ENCODE results near the gene PPP1R3F. TPM values are rescaled to one million over a fixed set of nuclear protein-coding genes. Genes with fewer than 3 reads are reported as not detected.

Gene PPP1R3F
- 1 to 10 TPM; 3.2 to 3.5 TPM for total RNA-seq

DNA sequence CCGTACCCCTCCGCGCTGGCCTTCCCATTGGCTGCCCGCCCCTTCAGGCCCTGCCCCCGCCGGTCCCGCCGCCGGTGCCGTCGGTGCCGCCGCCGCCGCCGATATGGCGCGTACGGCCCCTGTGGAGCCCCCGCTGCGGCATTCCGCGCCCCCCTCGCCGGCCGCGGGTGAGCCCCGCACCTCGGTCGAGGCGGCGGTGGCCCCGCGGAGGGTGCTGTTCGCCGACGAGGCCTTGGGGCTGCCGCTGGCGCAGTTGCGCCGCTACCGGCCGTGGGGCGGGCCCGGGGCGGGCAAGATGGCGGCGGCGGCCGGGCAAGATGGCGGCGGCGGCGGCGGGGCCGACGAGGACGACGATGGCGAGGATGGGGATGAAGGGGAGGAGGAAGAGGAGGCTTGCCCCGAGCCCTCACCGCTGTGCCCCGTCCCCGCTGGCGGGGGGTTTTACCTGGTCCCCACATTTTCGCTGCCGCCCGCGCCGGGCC, at the start of gene PPP1R3F:
Gene PPP1R3F (plus strand): TSS at position 27 of the 482 bp plus-strand sequence. CDS start 77 bp downstream, at position 104.
- CTCF ChIA-PET, result no interaction called here

GRCh38 chrX:49220100-49220499, 49.5 kb upstream of the PPP1R3F start:
- ChIA-PET CTCF (no interaction called here), POLR2A (no interaction called here)

More for the DNA sequence above, at the start of gene PPP1R3F:
- POLR2A ChIA-PET, result no interaction called here

DNA sequence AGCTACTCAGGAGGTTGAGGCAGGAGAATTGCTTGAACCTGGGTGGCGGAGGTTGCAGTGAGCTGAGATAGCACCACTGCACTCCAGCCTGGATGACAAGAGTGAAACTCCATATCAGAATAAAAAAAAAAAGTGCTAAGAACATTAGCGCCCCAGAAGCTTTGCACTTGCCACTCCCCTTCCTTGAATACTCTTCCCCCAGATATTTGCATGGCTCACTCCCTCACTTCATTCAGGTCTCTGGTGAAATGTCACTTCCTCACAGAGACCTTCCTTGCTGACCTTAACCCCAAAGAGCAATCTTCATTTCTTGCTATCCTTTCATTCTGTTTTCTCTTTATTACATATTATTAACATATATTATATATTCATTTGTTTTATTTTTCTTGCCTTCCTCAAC, 47.7 kb upstream of the PPP1R3F start:
- ChIA-PET CTCF (no interaction called here), POLR2A (no interaction called here)

- CTCF ChIA-PET, result no interaction called here
- POLR2A ChIA-PET, result no interaction called here
Observed at GRCh38 chrX:49225858-49226257, 43.7 kb upstream of the PPP1R3F start.

DNA sequence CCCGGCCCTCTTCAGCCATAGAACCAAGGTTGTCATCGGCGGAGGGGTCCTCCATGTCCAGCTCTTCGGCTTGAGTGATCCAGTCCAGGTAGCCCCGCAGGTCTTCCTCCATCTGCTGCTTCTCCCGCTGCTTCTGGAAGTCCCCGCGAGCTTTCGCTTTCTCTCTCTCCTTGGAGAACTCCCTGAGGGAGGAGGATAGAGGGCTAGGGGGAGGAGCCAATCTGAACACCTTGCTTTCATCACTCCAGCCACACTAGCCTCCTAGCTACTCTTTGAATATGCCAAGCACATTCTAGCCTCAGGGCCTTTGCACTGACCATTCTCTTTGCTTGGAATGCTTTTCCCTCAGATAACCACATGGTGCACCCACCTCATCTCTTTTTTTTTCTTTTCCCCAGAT, 42.6 kb upstream of the PPP1R3F start:
- POLR2A ChIA-PET, result no interaction called here
- CTCF ChIA-PET, result no interaction called here

- POLR2A ChIA-PET, result no interaction called here
Observed at GRCh38 chrX:49227726-49228125, 41.9 kb upstream of the PPP1R3F start.

DNA sequence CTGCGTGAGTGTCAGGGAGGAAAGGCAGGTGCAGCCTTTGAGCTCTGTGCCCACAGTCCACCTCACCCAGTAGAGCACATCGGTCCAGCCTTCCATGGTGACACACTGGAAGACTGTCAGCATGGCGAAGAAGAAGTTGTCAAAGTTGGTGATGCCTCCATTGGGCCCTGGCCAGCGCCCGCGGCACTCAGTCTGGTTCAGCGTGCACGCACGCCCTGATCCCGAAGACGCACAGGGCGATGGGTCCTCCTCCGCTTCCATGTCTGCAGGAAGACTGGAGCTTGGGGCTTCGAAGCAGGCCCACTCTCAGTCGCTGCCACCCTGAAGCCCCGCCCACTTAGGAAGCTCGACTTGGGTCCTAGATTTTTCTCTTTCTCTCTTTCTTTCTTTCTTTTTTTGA, 41.4 kb upstream of the PPP1R3F start:
- ChIA-PET POLR2A (no interaction called here), CTCF (no interaction called here)

More at GRCh38 chrX:49227726-49228125, 41.9 kb upstream of the PPP1R3F start:
- CTCF ChIA-PET, result no interaction called here

DNA sequence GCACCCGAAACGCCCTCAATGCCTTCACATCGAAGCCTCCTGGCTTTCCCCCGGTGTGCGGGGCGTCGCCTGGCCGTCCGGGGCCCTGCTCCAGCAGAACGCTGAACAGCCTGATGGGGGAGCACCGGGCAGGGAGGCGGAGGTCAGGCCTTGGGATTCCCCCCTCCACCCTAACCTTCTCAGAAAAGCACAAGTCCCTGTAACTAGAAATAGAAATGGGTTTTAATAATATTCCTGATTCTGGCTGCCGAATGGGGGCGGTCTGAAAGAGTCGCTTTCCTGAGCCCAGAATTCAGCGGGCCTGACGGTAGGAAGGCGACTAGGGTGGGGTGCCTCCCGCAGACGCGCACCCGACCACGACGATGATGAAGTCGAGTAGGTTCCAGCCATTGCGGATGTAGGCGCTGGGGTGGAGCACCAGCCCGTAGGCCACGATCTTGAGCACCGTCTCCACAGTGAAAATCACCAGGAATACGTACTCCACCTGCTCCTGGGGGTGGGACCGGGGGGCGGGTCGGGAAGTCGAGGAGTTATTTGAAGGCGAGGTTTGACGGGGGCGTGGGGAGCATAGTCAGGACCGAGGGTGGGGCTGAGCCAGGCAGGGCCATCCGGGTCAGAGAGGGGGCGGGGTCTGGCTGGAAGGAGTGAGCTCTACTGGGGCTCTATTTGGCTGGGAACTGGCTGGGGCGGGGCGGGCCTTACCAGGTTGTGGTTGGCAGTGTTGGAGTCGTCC, 38.9 kb upstream of the PPP1R3F start:
- POLR2A ChIA-PET, result no interaction called here
- CTCF ChIA-PET, result interaction anchor here (1.0 kb wide), 1 partner anchor 40 kb away, joined by 3 read pairs; no protein-coding TSS in a partner anchor

DNA sequence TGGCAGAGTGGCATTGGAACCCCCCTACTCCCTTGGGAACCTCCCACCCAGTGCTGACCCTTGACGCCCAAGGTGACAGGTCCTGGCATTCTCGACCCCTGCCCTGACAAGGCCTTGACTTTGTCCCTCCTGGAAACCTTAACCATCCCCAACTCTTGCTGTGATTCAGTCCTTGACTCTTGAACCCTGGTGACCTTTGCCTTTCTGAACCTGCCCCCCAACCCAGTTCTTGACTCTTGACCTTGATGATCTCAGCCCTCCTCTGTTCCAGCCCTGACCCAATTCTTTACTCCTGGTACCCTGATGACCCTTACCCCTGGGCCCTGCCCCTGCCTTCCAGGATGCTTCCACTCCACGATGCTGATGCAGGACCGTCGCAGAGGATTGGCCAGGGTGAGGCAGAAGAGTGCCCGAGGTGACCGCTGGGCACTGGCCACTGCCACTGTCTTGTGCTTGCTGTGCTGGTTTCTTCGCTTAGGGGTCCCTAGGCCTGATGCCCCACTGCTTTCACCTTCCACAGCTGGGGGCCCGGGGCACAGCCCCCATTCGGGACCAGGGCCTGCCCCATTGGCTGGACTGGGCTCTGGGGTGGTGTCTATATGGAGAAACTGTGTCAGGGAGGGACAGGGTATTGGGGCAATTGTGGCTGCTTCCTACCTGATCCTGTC, 38.1 kb upstream of the PPP1R3F start:
- CTCF ChIA-PET, result interaction anchor here (1.0 kb wide), 1 partner anchor 41 kb away, joined by 3 read pairs; no protein-coding TSS in a partner anchor
- POLR2A ChIA-PET, result no interaction called here

- ChIA-PET POLR2A (no interaction called here), CTCF (no interaction called here)
Observed at GRCh38 chrX:49232525-49232924, 37.1 kb upstream of the PPP1R3F start.

- CTCF ChIA-PET, result no interaction called here
- POLR2A ChIA-PET, result no interaction called here
Observed at GRCh38 chrX:49233176-49233575, 36.4 kb upstream of the PPP1R3F start, which contains the start of gene CACNA1F. TSS of gene CACNA1F (minus strand) at chrX:49233340. CDS start at chrX:49233309, 31 bp downstream.

DNA sequence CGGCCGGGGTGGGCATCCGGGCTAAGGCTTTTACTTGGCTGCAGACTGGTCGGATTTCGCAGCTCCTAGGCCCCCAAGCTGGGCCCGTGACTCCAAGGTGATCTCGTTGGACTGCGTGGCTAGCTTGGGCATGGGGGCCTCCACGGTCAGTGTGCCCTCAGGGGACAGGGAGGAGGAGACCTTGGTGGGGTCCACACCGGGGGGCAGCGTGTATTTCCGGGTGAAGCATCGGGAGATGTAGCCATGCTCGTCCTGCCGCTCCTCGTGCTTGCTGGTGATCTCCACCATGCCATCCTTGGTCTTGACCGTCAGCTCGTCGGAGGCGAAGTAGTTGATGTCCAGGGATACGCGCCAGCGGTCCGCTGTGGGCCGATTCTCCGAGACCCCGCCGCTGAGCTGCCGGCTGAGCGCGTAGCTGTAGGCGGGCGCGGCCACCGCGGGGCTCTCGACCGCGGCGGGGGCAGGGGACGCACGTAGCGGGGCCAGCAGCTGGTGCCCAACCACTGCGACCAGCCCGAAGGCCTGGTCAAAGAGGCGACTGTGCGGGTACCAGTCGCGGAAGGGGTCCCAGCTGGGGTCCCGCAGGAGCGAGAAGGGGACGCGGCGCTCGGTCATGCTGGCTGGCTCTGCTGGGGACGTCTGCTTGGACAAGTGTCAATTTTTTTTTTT, 35.6 kb upstream of the PPP1R3F start:
- ChIA-PET POLR2A (no interaction called here), CTCF (no interaction called here)

DNA sequence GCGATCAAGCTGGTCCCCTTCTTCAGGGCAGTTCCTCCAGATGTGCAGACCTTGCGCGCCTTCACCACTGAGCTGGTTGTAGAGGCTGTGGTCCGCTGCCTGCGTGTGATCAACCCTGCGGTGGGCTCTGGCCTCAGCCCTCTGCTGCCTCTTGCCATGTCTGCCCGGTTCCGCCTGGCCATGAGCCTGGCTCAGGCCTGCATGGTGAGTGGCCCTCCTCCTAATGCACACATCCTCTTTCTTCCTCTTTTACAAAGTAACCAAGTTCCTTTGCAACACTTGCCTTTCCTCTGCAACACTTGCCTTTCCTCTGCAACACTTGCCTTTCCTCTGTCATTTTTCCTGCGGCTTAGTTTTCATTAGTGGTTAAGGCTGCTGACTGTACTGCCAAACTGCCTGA, 32.5 kb upstream of the PPP1R3F start:
- POLR2A ChIA-PET, result interaction anchor here (0.7 kb wide), 1 partner anchor 13 kb away, joined by 7 read pairs; no protein-coding TSS in a partner anchor
- CTCF ChIA-PET, result no interaction called here

DNA sequence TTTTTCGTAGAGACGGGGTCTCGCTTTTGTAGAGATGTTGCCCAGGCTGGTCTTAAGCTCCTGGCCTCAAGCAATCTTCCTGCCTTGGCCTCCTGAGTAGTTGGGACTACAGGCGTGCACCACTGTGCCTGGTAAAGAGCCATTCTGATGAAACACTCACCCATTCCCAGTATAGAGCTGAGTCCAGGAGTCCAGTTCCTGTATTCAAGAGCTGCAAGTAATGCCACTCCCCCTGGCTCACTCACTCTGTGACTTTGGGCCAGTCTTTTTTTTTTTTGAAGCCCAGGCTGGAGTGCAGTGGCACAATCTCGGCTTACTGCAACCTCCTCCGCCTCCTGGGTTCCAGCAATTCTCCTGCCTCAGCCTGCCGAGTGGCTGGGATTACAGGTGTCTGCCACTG, 30.9 kb upstream of the PPP1R3F start:
- POLR2A ChIA-PET, result no interaction called here
- CTCF ChIA-PET, result no interaction called here

GRCh38 chrX:49242545-49243066, 27.0 kb upstream of the PPP1R3F start:
- ChIA-PET CTCF (no interaction called here), POLR2A (no interaction called here)

DNA sequence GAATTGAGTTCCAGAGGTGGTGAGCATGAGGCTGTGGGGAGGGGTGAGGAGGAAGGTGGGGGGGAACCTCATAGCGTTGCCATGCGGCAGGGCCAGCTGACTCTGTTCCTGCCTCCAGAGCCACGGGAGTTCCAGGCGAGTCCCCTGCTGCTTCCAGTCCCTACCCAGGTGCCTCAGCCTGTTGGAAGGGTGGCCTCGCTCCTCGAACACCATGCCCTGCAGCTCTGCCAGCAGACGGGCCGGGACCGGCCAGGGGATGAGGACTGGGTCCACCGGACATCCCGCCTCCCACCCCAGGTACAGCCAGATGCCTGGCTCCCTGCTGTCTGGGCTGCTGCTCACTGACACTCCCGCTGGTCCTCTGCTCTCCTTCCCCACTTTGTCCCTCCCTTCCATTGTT, 26.4 kb upstream of the PPP1R3F start:
- POLR2A ChIA-PET, result no interaction called here
- CTCF ChIA-PET, result no interaction called here

DNA sequence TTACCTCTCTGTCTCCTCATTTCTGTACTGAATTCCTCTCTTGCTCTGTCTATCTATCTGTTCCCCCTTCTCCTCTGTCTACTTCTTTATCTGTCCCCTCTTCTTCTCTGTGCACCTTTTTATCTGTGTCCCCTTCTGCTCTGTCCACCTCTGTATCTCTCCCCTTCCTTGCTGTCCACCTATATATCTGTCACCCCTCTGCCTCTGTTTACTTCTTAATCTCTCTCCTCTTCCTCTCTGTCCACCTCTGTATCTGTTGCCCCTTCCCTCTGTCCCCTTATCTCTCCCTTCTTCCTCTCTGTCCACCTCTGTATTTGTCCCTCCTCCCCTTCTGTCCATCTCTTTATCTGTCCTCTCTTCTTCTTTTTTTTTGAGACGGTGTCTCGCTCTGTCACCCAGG, 25.4 kb upstream of the PPP1R3F start:
- ChIA-PET POLR2A (no interaction called here), CTCF (no interaction called here)

GRCh38 chrX:49246541-49246940, 23.1 kb upstream of the PPP1R3F start:
- CTCF ChIA-PET, result no interaction called here

DNA sequence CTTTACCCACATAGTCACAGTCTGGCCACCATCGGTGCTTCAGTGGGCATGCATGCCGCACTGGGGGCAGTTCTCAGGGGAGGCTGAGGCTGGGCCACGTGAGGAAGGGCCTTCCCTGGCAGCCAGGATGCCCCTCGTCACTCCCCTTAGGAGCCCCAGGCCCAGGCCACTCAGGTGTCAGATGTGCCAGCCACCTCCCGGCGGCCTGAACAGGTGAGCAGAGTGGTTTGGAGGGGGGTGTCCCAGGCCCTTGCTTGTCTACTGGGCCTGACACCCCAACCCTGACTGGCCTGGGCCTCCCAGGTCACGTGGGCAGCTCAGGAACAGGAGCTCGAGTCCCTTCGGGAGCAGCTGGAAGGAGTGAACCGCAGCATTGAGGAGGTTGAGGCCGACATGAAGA, 22.2 kb upstream of the PPP1R3F start:
- ChIA-PET CTCF (no interaction called here), POLR2A (no interaction called here)

More at GRCh38 chrX:49246541-49246940, 23.1 kb upstream of the PPP1R3F start:
- POLR2A ChIA-PET, result no interaction called here
